GM19468 (cell line): ENCODE measurements around the gene SYNPO.

Experiments used
- ATAC-seq: cut with Tn5 transposase; IDR thresholded peaks from one replicate; pipeline ENCODE4 v1.9.1; 2021; ENCODE audit warnings: mild to moderate bottlenecking, moderate library complexity, moderate number of reproducible peaks; ENCODE audit not compliant: unreplicated experiment; ENCODE audit errors: extremely low read depth

The SYNPO gene

GRCh38 chr5:150623152-150623877 is 17.1 kb upstream of the SYNPO start:
- ATAC-seq = no peak

GRCh38 chr5:150623878-150624216 is 16.6 kb upstream of the SYNPO start:
- no peak for ATAC-seq

- ATAC-seq = no peak
Measured at GRCh38 chr5:150624334-150625163, 15.9 kb upstream of the SYNPO start.

- ATAC-seq = no peak
Measured at GRCh38 chr5:150625164-150625535, 15.3 kb upstream of the SYNPO start.

GRCh38 chr5:150625831-150626746 is 14.4 kb upstream of the SYNPO start:
- no peak for ATAC-seq

GRCh38 chr5:150626853-150627276 is 13.6 kb upstream of the SYNPO start:
- no peak for ATAC-seq

GRCh38 chr5:150627731-150628545 is 12.5 kb upstream of the SYNPO start:
- ATAC-seq = no peak

GRCh38 chr5:150628936-150629485 is 11.4 kb upstream of the SYNPO start:
- ATAC-seq = no peak

- ATAC-seq = no peak
Measured at GRCh38 chr5:150630016-150630415, 10.4 kb upstream of the SYNPO start.

- ATAC-seq = no peak
Measured at GRCh38 chr5:150630461-150631325, 9.8 kb upstream of the SYNPO start.

GRCh38 chr5:150631326-150631701 is 9.1 kb upstream of the SYNPO start:
- no peak for ATAC-seq

GRCh38 chr5:150632305-150633160 is 7.9 kb upstream of the SYNPO start:
- no peak for ATAC-seq

- ATAC-seq = no peak
Measured at GRCh38 chr5:150633429-150633828, 7.0 kb upstream of the SYNPO start.

GRCh38 chr5:150636391-150637244 is 3.8 kb upstream of the SYNPO start:
- ATAC-seq = no peak

- ATAC-seq = no peak
Measured at GRCh38 chr5:150637245-150638052, 3.0 kb upstream of the SYNPO start.

GRCh38 chr5:150638053-150638444 is 2.4 kb upstream of the SYNPO start:
- ATAC-seq = no peak
